Measurements from ENCODE around the gene SCN1B. TPM values are rescaled to one million over a fixed set of nuclear protein-coding genes. Genes with fewer than 3 reads are reported as not detected.
A peak's percentile ranks its signal among the peaks of the same experiment; 100 is the strongest.

The SCN1B gene
- total RNA-seq, 2 experiments from 2014 or later = 1.4 to 2.3 TPM

DNA sequence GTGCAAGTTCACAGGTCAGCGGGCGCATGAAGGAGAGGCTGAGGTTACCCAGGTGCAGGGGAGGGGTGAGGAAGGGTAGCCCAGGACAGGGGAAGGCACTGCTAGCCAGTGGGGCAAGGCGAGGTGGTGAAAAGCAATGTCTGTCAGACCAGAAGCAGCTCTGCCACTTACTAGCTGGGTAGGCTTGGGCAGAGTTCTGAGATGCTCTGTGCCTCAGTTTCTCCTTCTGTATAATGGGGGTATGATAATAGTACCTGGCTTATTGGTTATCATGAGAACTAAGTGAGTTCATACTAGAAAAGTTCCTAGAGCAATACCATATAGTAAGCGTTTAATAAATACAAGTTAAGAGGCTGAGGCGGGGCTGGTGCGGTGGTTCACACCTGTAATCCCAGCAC lies 14.3 kb upstream of the SCN1B start:
- H3K4me1 ChIP-seq (ENCODE audit: insufficient read depth, low read length) = peaks cover 68% of the 10 kb centered on the region
- peaks cover 85% of the 10 kb centered on the region for H3K36me3 Mint-ChIP-seq (ENCODE audit: low read depth)
- CTCF ChIA-PET = no interaction called here
- intact Hi-C loops (cut with DNase I, micrococcal nuclease) = no loop called here
- no peaks in the 10 kb centered on the region for H3K9me3 Mint-ChIP-seq
- DNase-seq = no peak
- H3K27ac ChIP-seq (ENCODE audit: low read depth in 1 of 2, low read length in 2 of 2) = peak overlapping the region in 1 of 2 donors; percentile 87
- no peaks in the 10 kb centered on the region for H3K27me3 Mint-ChIP-seq
- POLR2A ChIA-PET = interaction anchor here (11.9 kb wide), 1 partner anchor 17 kb away, joined by 205 read pairs; the partner anchor contains the start of gene GRAMD1A
- H3K36me3 ChIP-seq (ENCODE audit: insufficient read depth, low read length) = peaks cover 74% of the 10 kb centered on the region
- no peaks in the 10 kb centered on the region for H3K9me3 ChIP-seq (ENCODE audit: control insufficient read depth in 1 of 2, insufficient read depth in 1 of 2, low read length in 2 of 2)
- H3K4me3 Mint-ChIP-seq = no peak overlapping the region
- H3K27me3 ChIP-seq (ENCODE audit: control insufficient read depth in 1 of 2, insufficient read depth in 2 of 2, low read length in 2 of 2) = no peaks in the 10 kb centered on the region
- TF ChIP-seq, protein P1, sequence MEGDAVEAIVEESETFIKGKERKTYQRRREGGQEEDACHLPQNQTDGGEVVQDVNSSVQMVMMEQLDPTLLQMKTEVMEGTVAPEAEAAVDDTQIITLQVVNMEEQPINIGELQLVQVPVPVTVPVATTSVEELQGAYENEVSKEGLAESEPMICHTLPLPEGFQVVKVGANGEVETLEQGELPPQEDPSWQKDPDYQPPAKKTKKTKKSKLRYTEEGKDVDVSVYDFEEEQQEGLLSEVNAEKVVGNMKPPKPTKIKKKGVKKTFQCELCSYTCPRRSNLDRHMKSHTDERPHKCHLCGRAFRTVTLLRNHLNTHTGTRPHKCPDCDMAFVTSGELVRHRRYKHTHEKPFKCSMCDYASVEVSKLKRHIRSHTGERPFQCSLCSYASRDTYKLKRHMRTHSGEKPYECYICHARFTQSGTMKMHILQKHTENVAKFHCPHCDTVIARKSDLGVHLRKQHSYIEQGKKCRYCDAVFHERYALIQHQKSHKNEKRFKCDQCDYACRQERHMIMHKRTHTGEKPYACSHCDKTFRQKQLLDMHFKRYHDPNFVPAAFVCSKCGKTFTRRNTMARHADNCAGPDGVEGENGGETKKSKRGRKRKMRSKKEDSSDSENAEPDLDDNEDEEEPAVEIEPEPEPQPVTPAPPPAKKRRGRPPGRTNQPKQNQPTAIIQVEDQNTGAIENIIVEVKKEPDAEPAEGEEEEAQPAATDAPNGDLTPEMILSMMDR (IDR thresholded peaks at IDR 0.05) = no peak
- H3K4me1 Mint-ChIP-seq (ENCODE audit: low read depth) = peaks cover 64% of the 10 kb centered on the region
- peak overlapping the region; percentile 91 for H3K27ac Mint-ChIP-seq
- no peak for ATAC-seq (ENCODE audit: poor library complexity)
- H3K4me3 ChIP-seq (ENCODE audit: low read length) = no peak overlapping the region

DNA sequence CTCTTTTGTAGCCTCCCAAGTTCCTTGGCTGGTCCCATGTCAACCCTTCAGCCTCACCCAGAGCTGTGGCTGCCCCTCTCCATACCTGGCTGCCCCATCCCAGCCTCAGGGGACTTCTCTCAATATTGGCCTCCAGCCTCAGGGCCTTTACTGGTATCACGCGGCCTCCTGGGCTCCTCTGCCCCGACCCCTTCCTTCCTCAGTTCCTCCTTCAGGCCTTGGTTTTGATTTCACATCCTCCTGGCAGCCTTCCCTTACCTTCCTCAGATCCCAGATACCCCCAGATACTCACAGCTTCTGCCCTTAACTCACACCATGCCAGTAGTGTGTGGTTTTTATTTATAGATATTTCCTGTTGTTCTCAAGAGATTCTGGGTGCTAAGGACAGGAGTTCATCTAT lies 12.8 kb upstream of the SCN1B start:
- H3K27ac Mint-ChIP-seq = peak overlapping the region; percentile 82

DNA sequence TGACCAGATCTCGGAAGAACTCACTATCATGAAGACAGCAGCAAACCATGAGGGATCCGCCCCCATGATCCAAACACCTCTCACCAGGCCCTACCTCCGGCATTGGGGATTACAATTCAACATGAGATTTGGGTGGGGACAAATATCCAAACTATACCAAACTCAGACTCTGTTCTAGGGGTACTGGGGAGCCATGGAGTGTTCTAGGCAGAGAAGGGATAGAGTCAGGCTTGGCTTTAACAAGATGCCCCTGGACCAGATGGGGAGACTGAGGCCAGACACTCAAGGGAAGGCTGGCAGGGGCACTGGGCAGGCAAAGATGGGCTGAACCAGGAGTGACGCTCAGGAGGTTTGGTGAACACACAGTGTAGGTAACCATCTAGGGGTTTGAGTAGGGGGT lies 11.9 kb upstream of the SCN1B start:
- no peak overlapping the region for H3K4me3 ChIP-seq (ENCODE audit: low read length)
- ChIA-PET POLR2A (interaction anchor here (1.0 kb wide), 1 partner anchor 9 kb away, joined by 3 read pairs; no protein-coding TSS in a partner anchor), CTCF (no interaction called here)
- no peaks in the 10 kb centered on the region for H3K9me3 ChIP-seq (ENCODE audit: control insufficient read depth in 1 of 2, insufficient read depth in 1 of 2, low read length in 2 of 2)
- H3K36me3 ChIP-seq (ENCODE audit: insufficient read depth, low read length) = peaks cover 81% of the 10 kb centered on the region
- ATAC-seq (ENCODE audit: poor library complexity) (no peak), DNase-seq (no peak)
- H3K27me3 ChIP-seq (ENCODE audit: control insufficient read depth in 1 of 2, insufficient read depth in 2 of 2, low read length in 2 of 2) = no peaks in the 10 kb centered on the region
- H3K27ac Mint-ChIP-seq = peak overlapping the region; percentile 51
- H3K4me3 Mint-ChIP-seq = no peak overlapping the region
- H3K4me1 ChIP-seq (ENCODE audit: insufficient read depth, low read length) = peaks cover 44% of the 10 kb centered on the region
- peaks cover 83% of the 10 kb centered on the region for H3K36me3 Mint-ChIP-seq (ENCODE audit: low read depth)
- TF ChIP-seq, protein P1 (IDR thresholded peaks at IDR 0.05) = no peak
- no peaks in the 10 kb centered on the region for H3K27me3 Mint-ChIP-seq
- no peaks in the 10 kb centered on the region for H3K9me3 Mint-ChIP-seq
- peaks cover 39% of the 10 kb centered on the region for H3K4me1 Mint-ChIP-seq (ENCODE audit: low read depth)
- intact Hi-C loops (cut with DNase I, micrococcal nuclease) = no loop called here
- H3K27ac ChIP-seq (ENCODE audit: low read depth in 1 of 2, low read length in 2 of 2) = peak overlapping the region; percentile 14 to 16

More for the DNA sequence above, 12.8 kb upstream of the SCN1B start:
- Histone ChIP-seq H3K9me3 (ENCODE audit: control insufficient read depth in 1 of 2, insufficient read depth in 1 of 2, low read length in 2 of 2) (no peaks in the 10 kb centered on the region), H3K4me1 (ENCODE audit: insufficient read depth, low read length) (peaks cover 53% of the 10 kb centered on the region), H3K27me3 (ENCODE audit: control insufficient read depth in 1 of 2, insufficient read depth in 2 of 2, low read length in 2 of 2) (no peaks in the 10 kb centered on the region), H3K27ac (ENCODE audit: low read depth in 1 of 2, low read length in 2 of 2) (peak overlapping the region in 1 of 2 donors; percentile 35), H3K36me3 (ENCODE audit: insufficient read depth, low read length) (peaks cover 74% of the 10 kb centered on the region), H3K4me3 (ENCODE audit: low read length) (no peak overlapping the region)
- CTCF ChIA-PET = interaction anchor here (0.5 kb wide), 1 partner anchor 65 kb away, joined by 3 read pairs; no protein-coding TSS in a partner anchor
- ATAC-seq (ENCODE audit: poor library complexity) = no peak
- no peak overlapping the region for H3K4me3 Mint-ChIP-seq
- intact Hi-C loops (cut with DNase I, micrococcal nuclease) = no loop called here
- peaks cover 48% of the 10 kb centered on the region for H3K4me1 Mint-ChIP-seq (ENCODE audit: low read depth)
- H3K27me3 Mint-ChIP-seq = no peaks in the 10 kb centered on the region
- no peaks in the 10 kb centered on the region for H3K9me3 Mint-ChIP-seq
- peaks cover 82% of the 10 kb centered on the region for H3K36me3 Mint-ChIP-seq (ENCODE audit: low read depth)
- POLR2A ChIA-PET = interaction anchor here (1.0 to 11.9 kb wide), 2 partner anchors 10 to 18 kb away, joined by 3 to 205 read pairs; partner anchors contain the start of gene GRAMD1A
- TF ChIP-seq, protein P1 (IDR thresholded peaks at IDR 0.05) = no peak
- no peak for DNase-seq
